Endodermal cell (in vitro differentiated cells): ENCODE measurements around the gene TM9SF1. TPM values are rescaled to one million over a fixed set of nuclear protein-coding genes. Genes with fewer than 3 reads are reported as not detected.

Experiments
- DNase-seq: peaks from one replicate; pipeline ENCODE4 v3.0.0-alpha.2; 2017
- H3K27ac ChIP-seq: 2 replicates; pipeline ENCODE4 v1.5.1; 2013; ENCODE audit warnings: mild to moderate bottlenecking, low read depth, low read length, moderate library complexity
- H3K27me3 ChIP-seq: 2 replicates; pipeline ENCODE4 v1.6.1; 2013; ENCODE audit warnings: mild to moderate bottlenecking, low read length, moderate library complexity; ENCODE audit not compliant: insufficient read depth, control insufficient read depth, poor library complexity, severe bottlenecking
- H3K36me3 ChIP-seq: 2 replicates; pipeline ENCODE4 v1.7.0; 2013; ENCODE audit warnings: mild to moderate bottlenecking, low read length, moderate library complexity; ENCODE audit not compliant: control insufficient read depth, insufficient read depth
- H3K4me1 ChIP-seq: one replicate; pipeline ENCODE4 v1.7.0; 2013; ENCODE audit warnings: low read length; ENCODE audit not compliant: control insufficient read depth, insufficient read depth
- H3K4me3 ChIP-seq: 2 replicates; pipeline ENCODE4 v1.5.1; 2013; ENCODE audit warnings: mild to moderate bottlenecking, low read length, moderate library complexity
- H3K9ac ChIP-seq: 2 replicates; pipeline ENCODE4 v1.6.1; 2013; ENCODE audit warnings: mild to moderate bottlenecking, low read length, moderate library complexity; ENCODE audit not compliant: poor library complexity, severe bottlenecking; ENCODE audit errors: extremely low read depth
- H3K9me3 ChIP-seq: 2 replicates; pipeline ENCODE4 v1.6.1; 2013; ENCODE audit warnings: mild to moderate bottlenecking, low read length, moderate library complexity; ENCODE audit not compliant: control insufficient read depth
- H3K27ac Mint-ChIP-seq: 2 replicates; pipeline ENCODE4 v1.8.0; 2020; ENCODE audit warnings: mixed read lengths
- H3K27me3 Mint-ChIP-seq: 2 replicates; pipeline ENCODE4 v1.8.0; 2021; ENCODE audit warnings: mild to moderate bottlenecking, mixed read lengths; ENCODE audit not compliant: insufficient read depth
- H3K36me3 Mint-ChIP-seq: 2 replicates; pipeline ENCODE4 v1.8.0; 2020; ENCODE audit warnings: low read depth, mixed read lengths
- H3K4me1 Mint-ChIP-seq: 2 replicates; pipeline ENCODE4 v1.8.0; 2020; ENCODE audit warnings: mixed read lengths
- H3K4me3 Mint-ChIP-seq: 2 replicates; pipeline ENCODE4 v1.8.0; 2020; ENCODE audit warnings: mild to moderate bottlenecking, moderate library complexity, mixed read lengths
- H3K9me3 Mint-ChIP-seq: 2 replicates; pipeline ENCODE4 v1.8.0; 2020; ENCODE audit warnings: mild to moderate bottlenecking, mixed read lengths
- WGBS, 2 experiments: methylation state at CpG; one replicate each; pipeline versions ENCODE4 v1.1.5 to v1.1.7; 2013; ENCODE audit warnings: missing lambda C conversion rate in 2 of 2, mixed read lengths in 1 of 2; ENCODE audit not compliant: insufficient coverage in 1 of 2, insufficient read length in 1 of 2; 5-methylcytosine and 5-hydroxymethylcytosine counted together
- total RNA-seq, 2 donors: library from RNA; stranded (reverse); fragmentation: NEBNext Ultra II Directional in 1 of 2; extraction: Animal tissue kit (Norgen Biotek cat#: 25700) in 1 of 2; gene quantifications; 2 replicates in 1 of 2; 3 replicates in 1 of 2; pipeline ENCODE4 v1.2.1, GENCODE V29; 2021
- TF ChIP-seq, protein P1 (sequence below): fragments of 200-600 bp; sonication (generic); conservative IDR thresholded peaks from 2 replicates; pipeline ENCODE4 v1.5.0; 2021; ENCODE audit warnings: antibody characterized with exemption, mild to moderate bottlenecking

The TM9SF1 gene
- total RNA-seq, 2 donors from 2014 or later, result 37.4 to 40.8 TPM

GRCh38 chr14:24155100-24155499 is 40.1 kb downstream of the TM9SF1 start:
- no peaks in the 10 kb centered on the region for H3K9me3 Mint-ChIP-seq
- H3K27ac Mint-ChIP-seq, result no peak overlapping the region
- no peak overlapping the region for H3K4me3 ChIP-seq
- no peak overlapping the region for H3K27ac ChIP-seq
- H3K9ac ChIP-seq, result no peak overlapping the region
- no peaks in the 10 kb centered on the region for H3K9me3 ChIP-seq
- WGBS, 2 experiments, result 93 to 99% methylated on average over 8 to 10 of the region's 10 CpGs
- H3K36me3 Mint-ChIP-seq, result peaks cover 72% of the 10 kb centered on the region
- no peak overlapping the region for H3K4me3 Mint-ChIP-seq
- H3K27me3 Mint-ChIP-seq, result no peaks in the 10 kb centered on the region
- peaks cover 69% of the 10 kb centered on the region for H3K36me3 ChIP-seq
- no peak for DNase-seq
- TF ChIP-seq, protein P1, sequence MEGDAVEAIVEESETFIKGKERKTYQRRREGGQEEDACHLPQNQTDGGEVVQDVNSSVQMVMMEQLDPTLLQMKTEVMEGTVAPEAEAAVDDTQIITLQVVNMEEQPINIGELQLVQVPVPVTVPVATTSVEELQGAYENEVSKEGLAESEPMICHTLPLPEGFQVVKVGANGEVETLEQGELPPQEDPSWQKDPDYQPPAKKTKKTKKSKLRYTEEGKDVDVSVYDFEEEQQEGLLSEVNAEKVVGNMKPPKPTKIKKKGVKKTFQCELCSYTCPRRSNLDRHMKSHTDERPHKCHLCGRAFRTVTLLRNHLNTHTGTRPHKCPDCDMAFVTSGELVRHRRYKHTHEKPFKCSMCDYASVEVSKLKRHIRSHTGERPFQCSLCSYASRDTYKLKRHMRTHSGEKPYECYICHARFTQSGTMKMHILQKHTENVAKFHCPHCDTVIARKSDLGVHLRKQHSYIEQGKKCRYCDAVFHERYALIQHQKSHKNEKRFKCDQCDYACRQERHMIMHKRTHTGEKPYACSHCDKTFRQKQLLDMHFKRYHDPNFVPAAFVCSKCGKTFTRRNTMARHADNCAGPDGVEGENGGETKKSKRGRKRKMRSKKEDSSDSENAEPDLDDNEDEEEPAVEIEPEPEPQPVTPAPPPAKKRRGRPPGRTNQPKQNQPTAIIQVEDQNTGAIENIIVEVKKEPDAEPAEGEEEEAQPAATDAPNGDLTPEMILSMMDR, result no peak
- no peaks in the 10 kb centered on the region for H3K27me3 ChIP-seq
- no peaks in the 10 kb centered on the region for H3K4me1 ChIP-seq
- no peaks in the 10 kb centered on the region for H3K4me1 Mint-ChIP-seq

- TF ChIP-seq, protein P1, result no peak
- 93 to 94% methylated on average over 6 to 16 of the region's 16 CpGs for WGBS, 2 experiments
These were observed 43.7 kb downstream of the TM9SF1 start for GRCh38 chr14:24151404-24152080.

DNA sequence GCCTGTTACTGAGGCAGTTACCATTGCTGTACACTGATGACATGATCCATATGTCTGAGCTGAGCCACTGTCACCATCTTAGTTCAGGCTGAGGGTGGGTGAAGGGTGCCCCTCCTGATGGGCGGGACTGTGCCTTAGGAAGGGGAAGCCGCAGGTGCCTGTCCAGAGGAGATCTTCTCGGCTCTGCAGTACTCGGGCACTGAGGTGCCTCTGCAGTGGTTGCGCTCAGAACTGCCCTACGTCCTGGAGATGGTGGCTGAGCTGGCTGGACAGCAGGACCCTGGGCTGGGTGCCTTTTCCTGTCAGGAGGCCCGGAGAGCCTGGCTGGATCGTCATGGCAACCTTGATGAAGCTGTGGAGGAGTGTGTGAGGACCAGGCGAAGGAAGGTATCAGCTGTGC is 44.2 kb downstream of the TM9SF1 start:
- Mint-ChIP-seq H3K9me3 (no peaks in the 10 kb centered on the region), H3K4me1 (peaks cover 12% of the 10 kb centered on the region), H3K27me3 (no peaks in the 10 kb centered on the region), H3K36me3 (peaks cover 57% of the 10 kb centered on the region), H3K4me3 (no peak overlapping the region), H3K27ac (no peak overlapping the region)
- peaks cover 59% of the 10 kb centered on the region for H3K36me3 ChIP-seq
- H3K27me3 ChIP-seq, result no peaks in the 10 kb centered on the region
- TF ChIP-seq, protein P1, result no peak
- no peak for DNase-seq
- H3K27ac ChIP-seq, result no peak overlapping the region
- WGBS, 2 experiments, result 92 to 94% methylated on average over 4 to 9 of the region's 9 CpGs
- H3K9me3 ChIP-seq, result no peaks in the 10 kb centered on the region
- H3K9ac ChIP-seq, result no peak overlapping the region
- no peak overlapping the region for H3K4me3 ChIP-seq
- peaks cover 6% of the 10 kb centered on the region for H3K4me1 ChIP-seq

More at GRCh38 chr14:24151404-24152080, 43.7 kb downstream of the TM9SF1 start:
- peaks cover 60% of the 10 kb centered on the region for H3K36me3 ChIP-seq
- no peak overlapping the region for H3K27ac ChIP-seq
- H3K27ac Mint-ChIP-seq, result no peak overlapping the region
- H3K4me1 Mint-ChIP-seq, result peaks cover 10% of the 10 kb centered on the region
- no peak for DNase-seq
- no peaks in the 10 kb centered on the region for H3K27me3 ChIP-seq
- no peak overlapping the region for H3K4me3 ChIP-seq
- peaks cover 6% of the 10 kb centered on the region for H3K4me1 ChIP-seq
- no peaks in the 10 kb centered on the region for H3K27me3 Mint-ChIP-seq
- peaks cover 59% of the 10 kb centered on the region for H3K36me3 Mint-ChIP-seq
- no peak overlapping the region for H3K9ac ChIP-seq
- H3K4me3 Mint-ChIP-seq, result no peak overlapping the region
- H3K9me3 ChIP-seq, result no peaks in the 10 kb centered on the region
- no peaks in the 10 kb centered on the region for H3K9me3 Mint-ChIP-seq
